MM.1S (cell line): ENCODE measurements around the gene PLAGL1.
A peak's percentile ranks its signal among the peaks of the same experiment; 100 is the strongest.

Source experiments
- DNase-seq: peaks from one replicate; pipeline ENCODE4 v3.0.0-alpha.2; 2015
- H2AFZ ChIP-seq: fragments of 300-600 bp; sonication (generic); 2 replicates; pipeline ENCODE4 v1.6.0; 2016; ENCODE audit warnings: antibody characterized with exemption, low read length
- H3F3A ChIP-seq: fragments of 300-600 bp; sonication (generic); 2 replicates; pipeline ENCODE4 v1.6.1; 2016; ENCODE audit warnings: mild to moderate bottlenecking, antibody characterized with exemption, low read length, moderate library complexity, mixed read lengths; ENCODE audit not compliant: insufficient read depth
- H3K27ac ChIP-seq: fragments of 300-600 bp; sonication (generic); 2 replicates; pipeline ENCODE4 v1.5.1; 2016; ENCODE audit warnings: mild to moderate bottlenecking, low read length
- H3K27me3 ChIP-seq: fragments of 300-600 bp; sonication (generic); replicated peaks from 2 replicates; pipeline ENCODE4 v1.6.0; 2016; ENCODE audit warnings: low read length; ENCODE audit not compliant: insufficient read depth
- H3K36me3 ChIP-seq: fragments of 300-600 bp; sonication (generic); replicated peaks from 2 replicates; pipeline ENCODE4 v1.6.1; 2016; ENCODE audit warnings: mild to moderate bottlenecking, low read length, mixed read lengths; ENCODE audit not compliant: insufficient read depth
- H3K4me1 ChIP-seq: fragments of 300-600 bp; sonication (generic); 2 replicates; pipeline ENCODE4 v1.6.1; 2016; ENCODE audit warnings: low read length, mixed read lengths
- H3K4me2 ChIP-seq: fragments of 300-600 bp; sonication (generic); 2 replicates; pipeline ENCODE4 v1.6.0; 2016; ENCODE audit warnings: low read depth, low read length
- H3K4me3 ChIP-seq: fragments of 300-600 bp; sonication (generic); 2 replicates; pipeline ENCODE4 v1.5.1; 2016; ENCODE audit warnings: low read length, mixed read lengths
- H3K79me2 ChIP-seq: fragments of 300-600 bp; sonication (generic); 2 replicates; pipeline ENCODE4 v1.6.1; 2016; ENCODE audit warnings: mixed run types, low read length, mixed read lengths
- H3K9ac ChIP-seq: fragments of 300-600 bp; sonication (generic); 2 replicates; pipeline ENCODE4 v1.6.1; 2016; ENCODE audit warnings: low read length, mixed read lengths
- H3K9me2 ChIP-seq: fragments of 300-600 bp; sonication (generic); replicated peaks from 2 replicates; pipeline ENCODE4 v1.6.1; 2016; ENCODE audit warnings: mild to moderate bottlenecking, low read length, mixed read lengths; ENCODE audit not compliant: insufficient read depth
- H3K9me3 ChIP-seq: fragments of 300-600 bp; sonication (generic); replicated peaks from 2 replicates; pipeline ENCODE4 v1.6.1; 2016; ENCODE audit warnings: mild to moderate bottlenecking, low read length, mixed read lengths; ENCODE audit not compliant: insufficient read depth
- H4K20me1 ChIP-seq: fragments of 300-600 bp; sonication (generic); 2 replicates; pipeline ENCODE4 v1.6.1; 2016; ENCODE audit warnings: mild to moderate bottlenecking, low read length, moderate library complexity, mixed read lengths; ENCODE audit not compliant: insufficient read depth
- CTCF ChIP-seq: fragments of 300-600 bp; sonication (generic); IDR thresholded peaks from 2 replicates; pipeline ENCODE4 v1.5.1; 2016; ENCODE audit warnings: antibody characterized with exemption, low read length, mixed read lengths
- EZH2 ChIP-seq: fragments of 300-600 bp; sonication (generic); optimal IDR thresholded peaks from 2 replicates; pipeline ENCODE3; 2017; ENCODE audit warnings: low read depth, mild to moderate bottlenecking, antibody characterized with exemption, low read length, mixed read lengths
- EZH2phosphoT487 ChIP-seq: fragments of 300-600 bp; sonication (generic); IDR thresholded peaks from 2 replicates; pipeline ENCODE4 v1.6.1; 2018; ENCODE audit warnings: antibody characterized with exemption, low read length

PLAGL1 gene

GRCh38 chr6:143940011-143940597 is 68.0 kb downstream of the PLAGL1 start:
- Histone ChIP-seq H3K9me3 (no peaks in the 10 kb centered on the region), H3K36me3 (no peaks in the 10 kb centered on the region), H2AFZ (no peak overlapping the region), H3K9me2 (no peaks in the 10 kb centered on the region), H4K20me1 (no peaks in the 10 kb centered on the region), H3K27ac (no peak overlapping the region), H3K79me2 (no peaks in the 10 kb centered on the region), H3K4me2 (no peak overlapping the region), H3K4me1 (no peaks in the 10 kb centered on the region; the same call in 1 of the 2 replicates), H3K27me3 (no peaks in the 10 kb centered on the region), H3F3A (no peaks in the 10 kb centered on the region), H3K4me3 (no peak overlapping the region), H3K9ac (no peak overlapping the region)
- peak; percentile 58 for DNase-seq
- TF ChIP-seq EZH2phosphoT487 (no peak), CTCF (peak; percentile 75)

GRCh38 chr6:143939364-143939763 is 68.7 kb downstream of the PLAGL1 start:
- Histone ChIP-seq H3K36me3 (no peaks in the 10 kb centered on the region), H4K20me1 (no peaks in the 10 kb centered on the region), H3K27ac (no peak overlapping the region), H3F3A (no peaks in the 10 kb centered on the region), H3K4me2 (no peak overlapping the region), H3K9me2 (no peaks in the 10 kb centered on the region), H3K4me3 (no peak overlapping the region), H3K9ac (no peak overlapping the region), H3K4me1 (no peaks in the 10 kb centered on the region; the same call in 1 of the 2 replicates), H2AFZ (no peak overlapping the region), H3K9me3 (no peaks in the 10 kb centered on the region), H3K79me2 (no peaks in the 10 kb centered on the region), H3K27me3 (no peaks in the 10 kb centered on the region)
- DNase-seq: no peak
- TF ChIP-seq EZH2: no peak
- TF ChIP-seq CTCF: no peak
- no peak for TF ChIP-seq EZH2phosphoT487

- Histone ChIP-seq H3K4me3 (no peak overlapping the region), H3K4me2 (no peak overlapping the region), H3K27ac (no peak overlapping the region), H3K27me3 (no peaks in the 10 kb centered on the region), H3K9ac (no peak overlapping the region), H2AFZ (no peak overlapping the region), H3K4me1 (no peaks in the 10 kb centered on the region; the same call in 1 of the 2 replicates), H3K9me3 (no peaks in the 10 kb centered on the region), H3K79me2 (no peaks in the 10 kb centered on the region), H4K20me1 (no peaks in the 10 kb centered on the region), H3K36me3 (no peaks in the 10 kb centered on the region), H3F3A (no peaks in the 10 kb centered on the region), H3K9me2 (no peaks in the 10 kb centered on the region)
- DNase-seq: no peak
- no peak for TF ChIP-seq EZH2
- no peak for TF ChIP-seq CTCF
- no peak for TF ChIP-seq EZH2phosphoT487
Observed at GRCh38 chr6:143937668-143937970, 70.4 kb downstream of the PLAGL1 start.
